Esophagus squamous epithelium (tissue), 5 donors: Measurements from ENCODE around the gene TF. TPM values are rescaled to one million over a fixed set of nuclear protein-coding genes. Genes with fewer than 3 reads are reported as not detected.

Experiments used
- DNase-seq: peaks from one replicate; lab custom pipeline; 2025; lab: John Stamatoyannopoulos, UW
- H3K27ac ChIP-seq, 4 donors: fragments of 200-600 bp; sonication (generic); one replicate each; pipeline ENCODE4 v1.5.1; 2016 to 2019; ENCODE audit warnings: mild to moderate bottlenecking in 1 of 4
- H3K27me3 ChIP-seq, 4 donors: fragments of 200-600 bp; sonication (generic); 1 replicate in 3 of 4; 2 replicates in 1 of 4; pipeline versions ENCODE4 v1.5.1 to v1.6.0; 2017 to 2021; ENCODE audit warnings: antibody characterized with exemption in 1 of 4
- H3K36me3 ChIP-seq, 3 donors: fragments of 200-600 bp; sonication (generic); one replicate each; pipeline ENCODE4 v1.5.1; 2016 to 2019
- H3K4me1 ChIP-seq, 3 donors: fragments of 200-600 bp; sonication (generic); one replicate each; pipeline ENCODE4 v1.5.1; 2017 to 2019
- H3K4me3 ChIP-seq, 4 donors: fragments of 200-600 bp; sonication (generic); 1 replicate in 3 of 4; 2 replicates in 1 of 4; pipeline ENCODE4 v1.5.1; 2016 to 2019; ENCODE audit warnings: mild to moderate bottlenecking in 2 of 4, moderate library complexity in 1 of 4
- H3K9me3 ChIP-seq, 3 donors: fragments of 200-600 bp; sonication (generic); one replicate each; pipeline ENCODE4 v1.5.1; 2016 to 2019
- CTCF ChIP-seq, 6 experiments: fragments of 450-650 bp in 4 of 6; fragments of 200-600 bp in 2 of 6; sonication (generic) in 2 of 6; IDR thresholded peaks; one replicate each; pipeline ENCODE4 v1.5.1; 2016 to 2019; ENCODE audit warnings: antibody characterized with exemption in 6 of 6, mild to moderate bottlenecking in 4 of 6, moderate library complexity in 4 of 6
- POLR2A ChIP-seq, 4 donors: fragments of 450-650 bp; IDR thresholded peaks; one replicate each; pipeline ENCODE4 v1.6.1; 2017; ENCODE audit warnings: antibody characterized with exemption in 4 of 4, mild to moderate bottlenecking in 4 of 4, moderate library complexity in 3 of 4
- WGBS, 2 donors: methylation state at CpG; one replicate each; pipeline ENCODE4 v1.1.5; 2018; 5-methylcytosine and 5-hydroxymethylcytosine counted together
- intact Hi-C: fragments of 100-400 bp; cut with DNase I; formaldehyde crosslinking; loops from one replicate; pipeline ENCODE4 v1.15.0; 2022
- total RNA-seq, 4 donors: library from RNA; depleted of rRNA; stranded (reverse); fragments of >200 nt; gene quantifications; one replicate each; pipeline ENCODE4 v1.1.0, GENCODE V29; 2016
- donor health status: DM: yes; HTN: yes; CAD: no.

Gene TF
- total RNA-seq, 4 donors from 2014 or later = 0.53 to 17.9 (median 9.4) TPM

- Histone ChIP-seq H3K4me1 (no peaks in the 10 kb centered on the region), H3K9me3 (no peaks in the 10 kb centered on the region), H3K4me3 (no peak overlapping the region), H3K27me3 (no peaks in the 10 kb centered on the region), H3K27ac (no peak overlapping the region), H3K36me3 (no peaks in the 10 kb centered on the region)
- 74 to 83% methylated on average over 5 to 8 of the region's 13 CpGs for WGBS, 2 donors
- DNase-seq = no peak
- no peak for TF ChIP-seq POLR2A (IDR thresholded peaks at IDR 0.05)
- peak in 3 of 6 experiments; percentile 28 to 47 (median 40) for TF ChIP-seq CTCF (IDR thresholded peaks at IDR 0.05)
- intact Hi-C loops = no loop called here
Measured at GRCh38 chr3:133831966-133832801, 86.0 kb downstream of the TF start.

- Histone ChIP-seq H3K27ac (no peak overlapping the region), H3K4me3 (no peak overlapping the region), H3K36me3 (no peaks in the 10 kb centered on the region), H3K4me1 (no peaks in the 10 kb centered on the region), H3K9me3 (no peaks in the 10 kb centered on the region), H3K27me3 (no peaks in the 10 kb centered on the region)
- intact Hi-C loops = no loop called here
- DNase-seq = no peak
- 93 to 97% methylated on average over 5 to 10 of the region's 10 CpGs for WGBS, 2 donors
- no peak for TF ChIP-seq POLR2A (IDR thresholded peaks at IDR 0.05)
Measured at GRCh38 chr3:133832802-133833144, 86.6 kb downstream of the TF start.

GRCh38 chr3:133833267-133833666 is 87.1 kb downstream of the TF start:
- WGBS, 2 donors = 80 to 100% methylated on average over 5 of the region's 5 CpGs

GRCh38 chr3:133833880-133834620 is 87.9 kb downstream of the TF start:
- no peak for TF ChIP-seq CTCF (IDR thresholded peaks at IDR 0.05)
- TF ChIP-seq POLR2A (IDR thresholded peaks at IDR 0.05) = no peak
- Histone ChIP-seq H3K27me3 (no peaks in the 10 kb centered on the region), H3K4me1 (no peaks in the 10 kb centered on the region), H3K27ac (no peak overlapping the region), H3K4me3 (no peak overlapping the region), H3K36me3 (peaks cover 0 to 10% (median 0%) of the 10 kb centered on the region in 3 donors), H3K9me3 (no peaks in the 10 kb centered on the region)
- 86 to 90% methylated on average over 12 of the region's 13 CpGs for WGBS, 2 donors
- intact Hi-C loops = no loop called here
- DNase-seq = no peak

More at GRCh38 chr3:133833267-133833666, 87.1 kb downstream of the TF start:
- H3K4me1 ChIP-seq = no peaks in the 10 kb centered on the region
- no peaks in the 10 kb centered on the region for H3K9me3 ChIP-seq
- H3K27me3 ChIP-seq = no peaks in the 10 kb centered on the region
- intact Hi-C loops = no loop called here
- no peak for DNase-seq
- TF ChIP-seq CTCF (IDR thresholded peaks at IDR 0.05) = no peak
- no peak for TF ChIP-seq POLR2A (IDR thresholded peaks at IDR 0.05)
- no peak overlapping the region for H3K27ac ChIP-seq
- no peak overlapping the region for H3K4me3 ChIP-seq
- H3K36me3 ChIP-seq = peaks cover 0 to 2% (median 0%) of the 10 kb centered on the region in 3 donors

GRCh38 chr3:133834621-133835417 is 88.6 kb downstream of the TF start:
- Histone ChIP-seq H3K36me3 (peaks cover 0 to 14% (median 0%) of the 10 kb centered on the region in 3 donors), H3K9me3 (no peaks in the 10 kb centered on the region), H3K27ac (no peak overlapping the region), H3K4me1 (no peaks in the 10 kb centered on the region), H3K27me3 (no peaks in the 10 kb centered on the region), H3K4me3 (no peak overlapping the region)
- 89 to 91% methylated on average over 12 of the region's 14 CpGs for WGBS, 2 donors
- no peak for TF ChIP-seq POLR2A (IDR thresholded peaks at IDR 0.05)
- no peak for TF ChIP-seq CTCF (IDR thresholded peaks at IDR 0.05)
- intact Hi-C loops = no loop called here
- no peak for DNase-seq
